HG02870 (cell line): ENCODE measurements around the gene PPIB.
A peak's percentile ranks its signal among the peaks of the same experiment; 100 is the strongest.

Source experiments
- ATAC-seq: cut with Tn5 transposase; IDR thresholded peaks from one replicate; pipeline ENCODE4 v1.9.1; 2021; ENCODE audit warnings: mild to moderate bottlenecking, moderate library complexity; ENCODE audit not compliant: unreplicated experiment

Gene PPIB

DNA sequence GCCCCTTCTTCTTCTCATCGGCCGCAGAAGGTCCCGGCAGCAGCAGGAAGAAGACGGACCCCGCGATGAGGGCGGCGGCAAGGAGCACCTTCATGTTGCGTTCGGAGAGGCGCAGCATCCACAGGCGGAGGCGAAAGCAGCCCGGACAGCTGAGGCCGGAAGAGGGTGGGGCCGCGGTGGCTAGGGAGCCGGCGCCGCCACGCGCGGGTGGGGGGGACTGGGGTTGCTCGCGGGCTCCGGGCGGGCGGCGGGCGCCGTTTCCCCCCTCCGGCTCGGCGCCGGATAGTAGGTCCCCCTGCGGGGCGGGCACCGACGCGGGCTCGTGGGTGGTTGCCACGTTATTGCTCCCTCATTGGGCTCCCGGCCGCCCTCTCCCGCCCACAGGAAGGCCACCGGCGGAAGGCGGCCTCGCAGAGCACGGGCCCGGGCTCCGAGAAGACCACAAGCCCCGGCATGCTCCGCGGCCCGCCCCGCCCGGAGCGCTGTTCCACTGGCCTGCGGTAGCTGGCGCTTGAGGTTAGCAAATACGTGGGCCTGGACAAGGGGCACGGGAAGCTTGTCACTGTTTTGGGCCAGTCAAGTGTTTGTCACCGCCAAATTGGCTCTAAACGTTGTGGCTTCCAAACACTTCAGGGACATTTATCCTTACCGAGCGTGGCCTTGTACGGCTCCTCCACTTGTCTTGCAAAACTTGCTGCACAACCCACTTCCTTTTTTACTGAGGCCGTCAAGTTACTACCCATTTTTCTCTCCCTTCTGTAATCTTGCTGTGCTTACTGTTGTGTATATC, at the start of gene PPIB:
Gene PPIB, minus strand, starts transcription at position 154 of the 790 bp plus-strand sequence. Its CDS starts 36 bp downstream, at position 118.
- peak; percentile 87 for ATAC-seq

GRCh38 chr15:64211696-64212095, 48.9 kb upstream of the PPIB start:
- ATAC-seq: no peak

- no peak for ATAC-seq
Measured at GRCh38 chr15:64210371-64210770, 47.5 kb upstream of the PPIB start.

- ATAC-seq: no peak
Measured at GRCh38 chr15:64209680-64210334, 47.0 kb upstream of the PPIB start.

GRCh38 chr15:64205202-64205601, 42.4 kb upstream of the PPIB start:
- no peak for ATAC-seq

- ATAC-seq: no peak
Measured at GRCh38 chr15:64197425-64197824, 34.6 kb upstream of the PPIB start.

- ATAC-seq: no peak
Measured at GRCh38 chr15:64193971-64194370, 31.1 kb upstream of the PPIB start.

DNA sequence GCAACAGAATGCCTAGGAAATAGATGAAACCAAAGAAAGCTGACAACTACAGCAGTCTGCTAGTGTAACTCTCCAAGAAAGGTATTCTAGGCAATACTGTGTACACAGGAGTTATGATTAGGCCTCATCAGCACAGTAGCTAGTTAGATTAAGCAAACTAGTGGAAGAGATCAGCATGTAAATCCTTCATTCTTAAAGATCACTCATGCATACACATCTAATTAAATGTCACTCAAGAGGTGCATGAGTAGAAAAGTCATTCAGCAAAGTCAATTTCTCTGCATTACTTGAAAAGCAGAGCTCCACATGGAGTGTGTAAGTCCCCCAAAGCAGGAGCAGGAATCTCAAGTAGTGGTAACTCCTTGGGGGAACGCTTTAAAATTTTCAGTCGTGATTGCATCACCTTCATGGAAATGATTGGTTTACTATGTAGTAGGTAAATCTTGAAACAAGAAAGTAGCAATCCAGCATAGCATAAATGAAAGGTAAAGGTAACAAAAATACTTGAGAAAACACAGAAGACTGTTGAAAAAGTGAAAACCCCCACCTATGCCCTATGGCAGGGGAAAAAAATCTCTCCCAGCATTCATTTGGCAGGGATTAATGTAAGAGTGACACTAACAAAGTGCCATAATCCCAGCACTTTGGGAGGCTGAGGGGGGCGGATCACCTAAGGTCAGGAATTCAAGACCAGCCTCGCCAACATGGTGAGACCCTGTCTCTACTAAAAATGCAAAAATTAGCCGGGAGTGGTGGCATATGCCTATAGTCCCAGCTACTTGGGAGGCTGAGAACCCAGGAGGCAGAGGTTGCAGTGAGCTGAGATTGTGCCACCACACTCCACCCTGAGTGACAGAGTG, 29.4 kb upstream of the PPIB start:
- ATAC-seq: no peak

DNA sequence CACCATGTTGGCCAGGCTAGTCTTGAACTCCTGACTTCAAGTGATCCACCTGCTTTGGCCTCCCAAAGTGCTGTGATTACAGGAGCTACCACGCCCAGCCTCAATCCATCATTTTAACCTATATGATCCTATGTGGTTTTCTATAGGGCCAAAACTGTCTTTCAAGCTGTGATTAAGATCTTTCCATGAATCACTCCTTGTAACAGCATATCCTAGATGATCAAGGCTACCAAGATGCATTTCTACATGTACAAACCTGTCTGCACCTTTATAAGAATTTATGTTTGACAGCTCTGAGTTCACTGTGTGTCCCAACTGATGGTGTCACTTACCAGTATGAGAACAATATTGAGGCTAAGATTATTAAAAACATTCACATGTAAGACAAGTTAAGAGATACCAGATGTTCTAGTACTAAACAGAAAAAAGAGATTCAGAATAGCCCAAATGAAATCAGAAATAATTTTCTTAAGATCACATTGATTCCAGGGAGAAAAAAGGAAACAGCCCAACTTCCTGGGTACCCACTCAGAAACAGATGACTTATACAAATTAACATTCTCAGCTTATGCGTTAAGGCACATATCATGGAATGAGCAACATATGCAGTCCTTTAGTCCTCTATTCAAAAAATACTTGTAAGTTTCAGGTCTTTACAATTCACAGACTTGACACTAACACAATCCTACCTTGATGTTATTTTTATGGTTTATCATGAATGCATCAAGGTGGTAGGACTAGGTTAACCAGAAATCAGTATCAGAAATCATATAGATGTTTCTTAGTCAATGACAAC, 24.8 kb upstream of the PPIB start:
- ATAC-seq: no peak

GRCh38 chr15:64185146-64185911, 22.5 kb upstream of the PPIB start:
- ATAC-seq: no peak

DNA sequence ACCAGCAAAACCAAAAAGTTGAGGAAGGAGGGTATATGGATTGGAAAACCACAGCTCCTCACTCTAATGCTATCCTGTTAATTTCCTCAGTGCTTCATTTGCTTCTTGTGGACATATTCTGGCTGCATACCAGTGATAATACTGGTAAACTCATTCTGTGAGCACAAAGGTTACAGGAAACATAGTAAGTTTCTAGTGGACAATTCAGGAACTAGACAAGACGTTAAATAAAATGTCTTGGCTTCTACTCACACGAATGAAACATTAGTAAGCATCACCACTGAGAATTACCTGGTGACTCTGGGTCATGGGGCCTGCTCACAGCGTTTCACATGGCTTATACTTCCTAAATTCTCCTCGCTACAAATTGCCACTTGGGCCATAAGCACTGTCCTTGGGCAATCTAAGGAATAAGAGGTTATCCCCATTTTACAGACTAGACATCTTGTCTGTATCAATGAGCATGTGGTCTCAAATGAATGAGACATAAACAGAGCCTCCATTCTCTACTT, 20.1 kb upstream of the PPIB start:
- no peak for ATAC-seq

DNA sequence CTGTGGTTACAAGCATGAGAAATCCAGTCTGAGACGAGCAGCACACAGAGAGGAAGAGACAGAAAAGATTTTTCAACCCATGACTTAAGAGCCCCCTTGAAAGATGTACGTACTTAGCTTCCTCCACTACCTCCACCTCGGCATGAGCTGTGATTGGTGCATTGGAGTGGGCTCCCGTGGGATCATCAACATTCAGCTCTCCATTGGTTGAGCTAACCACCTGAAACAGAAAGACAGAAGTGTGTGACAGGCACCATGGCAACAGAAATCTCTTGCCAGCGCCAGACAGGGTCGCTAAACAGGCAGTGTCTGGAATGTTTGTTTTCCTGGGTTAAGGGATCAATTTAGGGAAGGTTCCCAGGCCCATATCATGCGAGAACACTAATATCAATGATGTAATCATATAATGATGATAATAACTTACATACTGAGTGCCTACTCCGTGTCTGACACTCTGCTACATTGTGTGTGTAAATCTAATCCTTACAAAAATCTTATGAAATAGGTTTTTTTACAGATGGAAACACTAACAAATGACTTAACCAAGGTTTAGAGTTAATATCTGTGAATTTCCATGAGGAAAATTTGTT, 17.5 kb upstream of the PPIB start:
- no peak for ATAC-seq

- no peak for ATAC-seq
Measured at GRCh38 chr15:64166102-64166890, 3.5 kb upstream of the PPIB start.

GRCh38 chr15:64164436-64164835, 1.6 kb upstream of the PPIB start:
- ATAC-seq: no peak

- ATAC-seq: no peak
Measured at GRCh38 chr15:64163659-64164362, 989 bp upstream of the PPIB start.

GRCh38 chr15:64162478-64162868, 349 bp downstream of the PPIB start:
- ATAC-seq: peak; percentile 15

DNA sequence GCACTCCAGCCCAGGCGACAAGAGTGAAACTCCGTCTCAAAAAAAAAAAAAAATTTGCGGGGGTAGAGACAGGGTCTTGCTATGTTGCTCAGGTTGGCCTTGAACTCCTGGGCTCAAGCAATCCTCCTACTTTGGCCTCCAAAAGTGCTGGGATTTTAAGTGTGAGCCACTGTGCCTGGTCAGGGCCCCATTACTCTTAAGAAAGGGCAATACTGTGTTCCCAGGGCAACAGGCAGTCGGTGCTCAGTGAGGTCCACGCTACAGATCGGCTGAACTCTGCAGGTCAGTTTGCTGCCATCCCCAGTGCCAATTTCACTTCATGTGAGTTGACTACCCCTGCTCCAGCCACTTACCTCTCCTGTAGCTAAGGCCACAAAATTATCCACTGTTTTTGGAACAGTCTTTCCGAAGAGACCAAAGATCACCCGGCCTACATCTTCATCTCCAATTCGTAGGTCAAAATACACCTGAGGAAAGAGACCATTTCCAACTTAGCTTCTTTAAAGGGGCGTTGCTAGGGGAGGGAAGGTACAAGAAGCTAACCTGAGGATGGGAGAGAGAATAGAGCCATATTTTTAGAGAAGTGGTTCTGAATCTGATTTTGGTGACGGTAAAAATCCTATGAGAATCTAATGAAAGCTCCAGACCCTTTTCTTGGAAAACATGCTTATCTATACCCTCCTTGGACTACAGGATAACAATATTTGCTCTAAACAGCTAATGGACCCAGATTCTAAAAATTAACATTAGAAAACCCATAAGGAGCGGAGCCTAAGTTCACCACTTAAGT, 939 bp downstream of the PPIB start:
- no peak for ATAC-seq
